ENCODE measurements around the gene GPRIN3.

DNA sequence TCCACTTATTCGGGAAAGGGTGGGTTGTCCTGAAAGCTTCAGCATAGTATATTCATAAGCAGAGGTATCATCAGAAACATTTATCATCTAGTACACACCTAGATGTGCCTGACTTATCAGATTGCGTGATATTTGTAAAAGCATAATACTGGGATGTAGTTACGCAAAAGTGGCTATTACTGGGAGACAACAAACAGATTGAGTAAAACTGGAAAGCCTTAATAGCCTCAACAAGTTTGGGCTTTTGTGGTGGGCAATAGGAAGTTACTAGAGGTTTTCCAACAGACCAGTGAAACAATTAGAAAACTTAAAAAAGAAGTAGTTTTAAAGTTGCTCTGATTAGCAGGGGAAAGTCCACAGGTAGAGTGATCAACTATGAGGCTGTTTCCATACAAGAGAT, 39.8 kb downstream of the GPRIN3 start:
- TF ChIP-seq, protein P1, sequence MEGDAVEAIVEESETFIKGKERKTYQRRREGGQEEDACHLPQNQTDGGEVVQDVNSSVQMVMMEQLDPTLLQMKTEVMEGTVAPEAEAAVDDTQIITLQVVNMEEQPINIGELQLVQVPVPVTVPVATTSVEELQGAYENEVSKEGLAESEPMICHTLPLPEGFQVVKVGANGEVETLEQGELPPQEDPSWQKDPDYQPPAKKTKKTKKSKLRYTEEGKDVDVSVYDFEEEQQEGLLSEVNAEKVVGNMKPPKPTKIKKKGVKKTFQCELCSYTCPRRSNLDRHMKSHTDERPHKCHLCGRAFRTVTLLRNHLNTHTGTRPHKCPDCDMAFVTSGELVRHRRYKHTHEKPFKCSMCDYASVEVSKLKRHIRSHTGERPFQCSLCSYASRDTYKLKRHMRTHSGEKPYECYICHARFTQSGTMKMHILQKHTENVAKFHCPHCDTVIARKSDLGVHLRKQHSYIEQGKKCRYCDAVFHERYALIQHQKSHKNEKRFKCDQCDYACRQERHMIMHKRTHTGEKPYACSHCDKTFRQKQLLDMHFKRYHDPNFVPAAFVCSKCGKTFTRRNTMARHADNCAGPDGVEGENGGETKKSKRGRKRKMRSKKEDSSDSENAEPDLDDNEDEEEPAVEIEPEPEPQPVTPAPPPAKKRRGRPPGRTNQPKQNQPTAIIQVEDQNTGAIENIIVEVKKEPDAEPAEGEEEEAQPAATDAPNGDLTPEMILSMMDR (IDR thresholded peaks at IDR 0.05) = no peak
- TF ChIP-seq EP300 (IDR thresholded peaks at IDR 0.05) = no peak
- no peak for TF ChIP-seq POLR2AphosphoS5 (IDR thresholded peaks at IDR 0.05)
- no peak for TF ChIP-seq POLR2A (IDR thresholded peaks at IDR 0.05)

All from upper lobe of left lung (tissue), 4 donors.